Psoas muscle (tissue), 8 donors: Measurements from ENCODE around the gene EEFSEC. TPM values are rescaled to one million over a fixed set of nuclear protein-coding genes. Genes with fewer than 3 reads are reported as not detected.
A peak's percentile ranks its signal among the peaks of the same experiment; 100 is the strongest.

Experiments
- ATAC-seq, 4 donors: fragments of 200-7000 bp; cut with Tn5 transposase; one replicate each; pipeline ENCODE4 v1.9.1; 2020; ENCODE audit warnings: moderate library complexity in 3 of 4, mild to moderate bottlenecking in 2 of 4
- DNase-seq, 2 donors: peaks; one replicate each; pipeline ENCODE4 v3.0.0-alpha.2; 2020
- H3K27ac ChIP-seq: fragments of 200-600 bp; one replicate; pipeline ENCODE4 v1.8.0; 2022
- H3K27me3 ChIP-seq, 3 donors: fragments of 200-600 bp in 1 of 3; one replicate each; pipeline versions ENCODE4 v1.6.1 to v1.8.0; 2013 to 2022; ENCODE audit warnings: low read length in 2 of 3, mild to moderate bottlenecking in 2 of 3, moderate library complexity in 1 of 3; ENCODE audit not compliant: insufficient read depth in 3 of 3
- H3K36me3 ChIP-seq, 2 donors: fragments of 200-600 bp in 1 of 2; one replicate each; pipeline versions ENCODE4 v1.6.1 to v1.8.0; 2013 to 2022; ENCODE audit warnings: low read depth in 1 of 2, mild to moderate bottlenecking in 1 of 2, moderate library complexity in 1 of 2; ENCODE audit not compliant: insufficient read depth in 1 of 2
- H3K4me1 ChIP-seq: fragments of 200-600 bp; one replicate; pipeline ENCODE4 v1.8.0; 2022
- H3K4me3 ChIP-seq: fragments of 200-600 bp; one replicate; pipeline ENCODE4 v1.8.0; 2022; ENCODE audit warnings: mild to moderate bottlenecking
- H3K9me3 ChIP-seq: fragments of 200-600 bp; one replicate; pipeline ENCODE4 v1.8.0; 2022
- WGBS, 3 donors: extraction: QIAGEN DNeasy Blood & Tissue Kit; methylation state at CpG; one replicate each; pipeline versions ENCODE4 v1.1.6 to v1.1.7; 2013; 5-methylcytosine and 5-hydroxymethylcytosine counted together
- intact Hi-C, 2 donors: fragments of 100-400 bp; cut with DNase I; formaldehyde crosslinking; loops; one replicate each; pipeline versions ENCODE4 v1.11.0 to v1.14.2; 2022
- polyA plus RNA-seq, 3 donors: library from polyadenylated mRNA; stranded (reverse); fragments of 200-250 nt; gene quantifications; one replicate each; pipeline ENCODE4 v1.2.3, GENCODE V29; 2013
- total RNA-seq, 4 donors: library from RNA; stranded (reverse); fragmentation: NEBNext Ultra II Directional in 2 of 4; extraction: Animal tissue kit (Norgen Biotek cat#: 25700) in 2 of 4; gene quantifications; one replicate each; pipeline versions ENCODE4 v1.2.1 to v1.2.4, GENCODE V29; 2021 to 2023
- TF ChIP-seq, protein P1 (sequence below): fragments of 200-600 bp; IDR thresholded peaks from one replicate; pipeline ENCODE4 v1.8.0; 2022; ENCODE audit warnings: antibody characterized with exemption
- donor health status: healthy with polysubstance abuse.
- donor health status: DM: no; HTN: no; CAD: no; lungs with moderate emphysema.
- donor health status: Bipolar disorder and iron deficiency.
- donor health status: healthy.
- donor health status: DM: yes; HTN: yes; CAD: no.
- donor health status: DM: no; HTN: no; CAD: no.
- donor health status: DM: no; HTN: no; CAD: no.
- donor health status: DM: yes; HTN: yes; CAD: no.

EEFSEC gene
- total and polyA plus RNA-seq, 7 donors, result 10.7 to 18.9 (median 14.0) TPM

GRCh38 chr3:128430301-128430700 is 277.0 kb downstream of the EEFSEC start:
- Histone ChIP-seq H3K27me3 (peaks cover 0 to 29% (median 12%) of the 10 kb centered on the region in 3 donors), H3K36me3 (no peaks in the 10 kb centered on the region), H3K9me3 (no peaks in the 10 kb centered on the region), H3K4me3 (no peak overlapping the region), H3K27ac (no peak overlapping the region), H3K4me1 (peaks cover 9% of the 10 kb centered on the region)
- intact Hi-C loops, result no loop called here
- ATAC-seq, result no peak
- 68 to 84% (median 78%) methylated on average over 10 of the region's 10 CpGs for WGBS, 3 donors
- TF ChIP-seq, protein P1, sequence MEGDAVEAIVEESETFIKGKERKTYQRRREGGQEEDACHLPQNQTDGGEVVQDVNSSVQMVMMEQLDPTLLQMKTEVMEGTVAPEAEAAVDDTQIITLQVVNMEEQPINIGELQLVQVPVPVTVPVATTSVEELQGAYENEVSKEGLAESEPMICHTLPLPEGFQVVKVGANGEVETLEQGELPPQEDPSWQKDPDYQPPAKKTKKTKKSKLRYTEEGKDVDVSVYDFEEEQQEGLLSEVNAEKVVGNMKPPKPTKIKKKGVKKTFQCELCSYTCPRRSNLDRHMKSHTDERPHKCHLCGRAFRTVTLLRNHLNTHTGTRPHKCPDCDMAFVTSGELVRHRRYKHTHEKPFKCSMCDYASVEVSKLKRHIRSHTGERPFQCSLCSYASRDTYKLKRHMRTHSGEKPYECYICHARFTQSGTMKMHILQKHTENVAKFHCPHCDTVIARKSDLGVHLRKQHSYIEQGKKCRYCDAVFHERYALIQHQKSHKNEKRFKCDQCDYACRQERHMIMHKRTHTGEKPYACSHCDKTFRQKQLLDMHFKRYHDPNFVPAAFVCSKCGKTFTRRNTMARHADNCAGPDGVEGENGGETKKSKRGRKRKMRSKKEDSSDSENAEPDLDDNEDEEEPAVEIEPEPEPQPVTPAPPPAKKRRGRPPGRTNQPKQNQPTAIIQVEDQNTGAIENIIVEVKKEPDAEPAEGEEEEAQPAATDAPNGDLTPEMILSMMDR, result no peak
- no peak for DNase-seq

GRCh38 chr3:128430731-128431130 is 277.4 kb downstream of the EEFSEC start:
- intact Hi-C loops, result no loop called here
- WGBS, 3 donors, result 72 to 82% (median 76%) methylated on average over 8 of the region's 8 CpGs

DNA sequence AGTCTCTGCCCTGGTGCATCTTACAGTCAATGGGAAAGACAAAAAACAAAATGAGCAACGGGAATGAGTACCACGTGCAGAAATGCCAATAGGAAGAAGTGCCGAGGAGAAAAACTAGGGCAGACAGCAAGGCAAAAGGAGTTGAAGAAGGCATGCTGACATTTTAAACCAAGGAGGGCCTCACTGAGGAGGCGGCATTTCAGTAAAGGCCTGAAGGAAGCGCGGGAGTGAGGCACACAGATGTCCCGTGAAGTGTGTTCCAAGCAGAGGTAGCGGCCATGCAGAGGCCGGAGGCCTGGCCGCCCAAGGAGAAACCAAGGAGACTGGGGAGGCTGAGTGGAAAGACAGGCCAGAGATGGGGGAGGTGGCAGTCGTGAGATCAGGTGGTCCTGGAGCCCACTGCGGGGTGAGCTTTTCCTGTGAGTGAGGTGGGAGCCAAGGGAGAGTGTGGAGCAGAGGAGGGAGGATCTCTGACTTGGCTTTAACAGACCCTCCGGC is 278.6 kb downstream of the EEFSEC start:
- no peaks in the 10 kb centered on the region for H3K36me3 ChIP-seq
- peaks cover 0 to 29% (median 15%) of the 10 kb centered on the region in 3 donors for H3K27me3 ChIP-seq
- TF ChIP-seq, protein P1, result no peak
- peaks cover 6% of the 10 kb centered on the region for H3K4me1 ChIP-seq
- WGBS, 3 donors, result 67 to 77% (median 72%) methylated on average over 13 of the region's 13 CpGs
- intact Hi-C loops, result no loop called here
- H3K27ac ChIP-seq, result no peak overlapping the region
- H3K4me3 ChIP-seq, result no peak overlapping the region
- ATAC-seq (no peak), DNase-seq (no peak)
- no peaks in the 10 kb centered on the region for H3K9me3 ChIP-seq

More at GRCh38 chr3:128430731-128431130, 277.4 kb downstream of the EEFSEC start:
- TF ChIP-seq, protein P1, result no peak
- Histone ChIP-seq H3K4me1 (peaks cover 9% of the 10 kb centered on the region), H3K36me3 (no peaks in the 10 kb centered on the region), H3K27me3 (peaks cover 0 to 29% (median 14%) of the 10 kb centered on the region in 3 donors), H3K27ac (no peak overlapping the region), H3K9me3 (no peaks in the 10 kb centered on the region), H3K4me3 (no peak overlapping the region)
- ATAC-seq (no peak), DNase-seq (no peak)

DNA sequence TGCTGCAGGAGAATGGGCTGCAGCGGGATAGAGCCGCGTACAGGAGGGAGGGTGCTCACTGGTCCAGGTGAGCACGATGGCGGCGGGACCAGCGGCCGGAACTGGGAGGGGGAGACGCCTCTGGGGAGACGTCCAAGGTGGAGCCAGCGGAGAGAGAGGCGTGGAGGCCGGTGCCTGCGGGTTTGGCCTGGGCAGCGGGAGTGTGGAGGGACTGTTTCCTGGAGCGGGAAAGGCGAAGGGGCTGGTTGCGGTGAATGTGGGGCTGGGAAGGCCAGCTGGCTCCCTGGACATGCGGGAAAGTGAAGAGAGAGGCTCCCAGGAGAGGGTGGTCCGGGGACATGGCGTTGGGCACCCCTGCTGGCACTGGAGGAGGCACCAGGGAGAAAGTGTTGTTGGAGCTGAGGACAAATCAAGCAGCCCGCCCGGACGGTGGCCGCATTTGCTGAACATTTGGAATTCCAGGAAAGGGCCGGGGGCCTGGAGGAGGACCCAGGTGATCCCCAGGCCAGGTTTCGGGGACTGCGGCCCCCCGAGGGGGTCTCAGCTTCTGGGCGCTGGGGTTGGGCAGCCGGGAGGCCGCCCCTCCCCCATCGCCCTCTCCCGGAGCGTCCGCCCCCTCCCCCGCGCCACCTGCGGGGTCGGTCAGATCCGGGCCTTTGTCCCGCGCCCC is 279.2 kb downstream of the EEFSEC start:
- WGBS, 3 donors, result 18 to 29% (median 28%) methylated on average over 27 to 43 of the region's 43 CpGs
- TF ChIP-seq, protein P1, result no peak
- DNase-seq (peak in 1 of 2 donors; percentile 47), ATAC-seq (no peak)
- H3K4me1 ChIP-seq, result peaks cover 6% of the 10 kb centered on the region
- H3K27ac ChIP-seq, result no peak overlapping the region
- intact Hi-C loops, result no loop called here
- H3K36me3 ChIP-seq, result no peaks in the 10 kb centered on the region
- no peaks in the 10 kb centered on the region for H3K9me3 ChIP-seq
- H3K27me3 ChIP-seq, result peaks cover 0 to 29% (median 15%) of the 10 kb centered on the region in 3 donors
- H3K4me3 ChIP-seq, result peak overlapping the region; percentile 56
